ENCODE measurements around the gene STAT4. TPM values are rescaled to one million over a fixed set of nuclear protein-coding genes. Genes with fewer than 3 reads are reported as not detected.

The STAT4 gene
- total RNA-seq, 1 donor from 2014 or later = 8.0 TPM

- Histone ChIP-seq H3K9me3 (no peaks in the 10 kb centered on the region), H3K27ac (peak overlapping the region; percentile 80), H3K4me3 (peak overlapping the region; percentile 62), H3K27me3 (no peaks in the 10 kb centered on the region), H3K36me3 (no peaks in the 10 kb centered on the region), H3K4me1 (no peaks in the 10 kb centered on the region)
- TF ChIP-seq CTCF (IDR thresholded peaks at IDR 0.05) = no peak
- ATAC-seq = peak; percentile 18
- intact Hi-C loops (cut with DNase I) = no loop called here
- no peak for DNase-seq
These were observed 579 bp downstream of the STAT4 start for GRCh38 chr2:191150230-191150599.

- no peaks in the 10 kb centered on the region for H3K36me3 ChIP-seq
- H3K9me3 ChIP-seq = no peaks in the 10 kb centered on the region
- intact Hi-C loops (cut with DNase I) = no loop called here
- peak overlapping the region; percentile 62 for H3K4me3 ChIP-seq
- TF ChIP-seq CTCF (IDR thresholded peaks at IDR 0.05) = no peak
- H3K27ac ChIP-seq = peak overlapping the region; percentile 17
- H3K27me3 ChIP-seq = no peaks in the 10 kb centered on the region
- DNase-seq (no peak), ATAC-seq (no peak)
- no peaks in the 10 kb centered on the region for H3K4me1 ChIP-seq
These were observed 1.4 kb downstream of the STAT4 start for GRCh38 chr2:191149391-191149790.

- Histone ChIP-seq H3K36me3 (no peaks in the 10 kb centered on the region), H3K9me3 (no peaks in the 10 kb centered on the region), H3K27me3 (no peaks in the 10 kb centered on the region), H3K4me1 (no peaks in the 10 kb centered on the region), H3K27ac (peak overlapping the region; percentile 17), H3K4me3 (peak overlapping the region; percentile 62)
- DNase-seq (no peak), ATAC-seq (no peak)
- no peak for TF ChIP-seq CTCF (IDR thresholded peaks at IDR 0.05)
- intact Hi-C loops (cut with DNase I) = no loop called here
These were observed 2.0 kb downstream of the STAT4 start for GRCh38 chr2:191148791-191149190.

GRCh38 chr2:191148281-191148680 is 2.5 kb downstream of the STAT4 start:
- no peak overlapping the region for H3K4me3 ChIP-seq
- H3K9me3 ChIP-seq = no peaks in the 10 kb centered on the region
- no peak overlapping the region for H3K27ac ChIP-seq
- intact Hi-C loops (cut with DNase I) = no loop called here
- no peak for DNase-seq
- ATAC-seq = no peak
- H3K36me3 ChIP-seq = no peaks in the 10 kb centered on the region
- no peaks in the 10 kb centered on the region for H3K27me3 ChIP-seq
- no peaks in the 10 kb centered on the region for H3K4me1 ChIP-seq
- no peak for TF ChIP-seq CTCF (IDR thresholded peaks at IDR 0.05)

- H3K4me3 ChIP-seq = no peak overlapping the region
- no peaks in the 10 kb centered on the region for H3K4me1 ChIP-seq
- H3K27ac ChIP-seq = no peak overlapping the region
- H3K27me3 ChIP-seq = no peaks in the 10 kb centered on the region
- no peaks in the 10 kb centered on the region for H3K9me3 ChIP-seq
- no peak for TF ChIP-seq CTCF (IDR thresholded peaks at IDR 0.05)
- intact Hi-C loops (cut with DNase I) = no loop called here
- no peak for DNase-seq
- no peaks in the 10 kb centered on the region for H3K36me3 ChIP-seq
- ATAC-seq = no peak
These were observed 4.9 kb downstream of the STAT4 start for GRCh38 chr2:191145769-191146471.

- H3K36me3 ChIP-seq = no peaks in the 10 kb centered on the region
- H3K4me1 ChIP-seq = no peaks in the 10 kb centered on the region
- DNase-seq (no peak), ATAC-seq (no peak)
- H3K4me3 ChIP-seq = no peak overlapping the region
- no peaks in the 10 kb centered on the region for H3K27me3 ChIP-seq
- intact Hi-C loops (cut with DNase I) = no loop called here
- TF ChIP-seq CTCF (IDR thresholded peaks at IDR 0.05) = no peak
- H3K9me3 ChIP-seq = no peaks in the 10 kb centered on the region
- no peak overlapping the region for H3K27ac ChIP-seq
These were observed 6.6 kb downstream of the STAT4 start for GRCh38 chr2:191144217-191144616.
